HEK293T (cell line): ENCODE data around the gene RBBP4.

Source experiments
- ARNT ChIP-seq: fragments of 450-650 bp; IDR thresholded peaks from 2 replicates; pipeline ENCODE4 v1.6.1; 2017; ENCODE audit warnings: mild to moderate bottlenecking
- BHLHE40 ChIP-seq: fragments of 450-650 bp; IDR thresholded peaks from 2 replicates; pipeline ENCODE4 v1.6.1; 2016; ENCODE audit warnings: mild to moderate bottlenecking, moderate library complexity, borderline replicate concordance
- CTBP1 ChIP-seq: fragments of 450-650 bp; IDR thresholded peaks from 2 replicates; pipeline ENCODE4 v1.6.1; 2016; ENCODE audit warnings: borderline replicate concordance
- ELF4 ChIP-seq: fragments of 450-650 bp; IDR thresholded peaks from 2 replicates; pipeline ENCODE4 v1.6.1; 2017; ENCODE audit warnings: antibody characterized with exemption
- FOXA1 ChIP-seq: fragments of 450-650 bp; IDR thresholded peaks from 2 replicates; pipeline ENCODE4 v1.6.1; 2016; ENCODE audit warnings: mild to moderate bottlenecking
- FOXK2 ChIP-seq: fragments of 450-650 bp; IDR thresholded peaks from 2 replicates; pipeline ENCODE4 v1.6.1; 2016; ENCODE audit warnings: mild to moderate bottlenecking
- FOXM1 ChIP-seq: fragments of 450-650 bp; IDR thresholded peaks from 2 replicates; pipeline ENCODE4 v1.6.1; 2017; ENCODE audit warnings: mild to moderate bottlenecking, borderline replicate concordance
- HDGF ChIP-seq: fragments of 450-650 bp; IDR thresholded peaks from 2 replicates; pipeline ENCODE4 v1.6.1; 2017; ENCODE audit warnings: antibody characterized with exemption, borderline replicate concordance
- L3MBTL2 ChIP-seq: fragments of 450-650 bp; conservative IDR thresholded peaks from 2 replicates; pipeline ENCODE4 v1.6.1; 2016; ENCODE audit warnings: mild to moderate bottlenecking
- SP1 ChIP-seq: fragments of 450-650 bp; IDR thresholded peaks from 2 replicates; pipeline ENCODE4 v1.6.1; 2017
- SUZ12 ChIP-seq: fragments of 450-650 bp; IDR thresholded peaks from 2 replicates; pipeline ENCODE4 v1.6.1; 2016; ENCODE audit warnings: mild to moderate bottlenecking
- ZNF384 ChIP-seq: fragments of 450-650 bp; IDR thresholded peaks from 2 replicates; pipeline ENCODE4 v1.6.1; 2016
- TF ChIP-seq, protein P1 (sequence below): fragments of 450-650 bp; IDR thresholded peaks from 2 replicates; pipeline ENCODE4 v1.6.1; 2016

DNA sequence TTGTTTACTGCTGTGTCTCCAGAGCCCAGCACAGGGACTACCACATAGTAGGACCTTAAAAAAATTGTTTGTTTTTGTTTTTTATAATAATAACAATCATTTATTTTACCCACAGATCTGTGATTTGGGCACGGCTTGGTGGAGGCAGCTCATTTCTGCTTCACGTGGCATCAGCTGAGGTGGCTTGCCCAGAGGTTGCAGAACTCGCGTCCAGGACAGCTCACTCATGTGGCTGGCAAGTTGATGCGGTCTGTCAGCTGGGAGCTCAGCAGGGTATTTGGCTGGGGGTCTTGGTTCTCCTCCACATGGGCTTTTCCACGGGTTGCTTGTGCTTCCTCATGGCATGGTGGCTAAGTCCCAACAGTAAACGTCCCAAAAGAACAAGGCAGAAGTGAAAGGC lies 54.5 kb downstream of the RBBP4 start:
- no peak for TF ChIP-seq ELF4
- no peak for TF ChIP-seq L3MBTL2
- TF ChIP-seq CTBP1, result no peak
- TF ChIP-seq SP1, result no peak
- TF ChIP-seq, protein P1, sequence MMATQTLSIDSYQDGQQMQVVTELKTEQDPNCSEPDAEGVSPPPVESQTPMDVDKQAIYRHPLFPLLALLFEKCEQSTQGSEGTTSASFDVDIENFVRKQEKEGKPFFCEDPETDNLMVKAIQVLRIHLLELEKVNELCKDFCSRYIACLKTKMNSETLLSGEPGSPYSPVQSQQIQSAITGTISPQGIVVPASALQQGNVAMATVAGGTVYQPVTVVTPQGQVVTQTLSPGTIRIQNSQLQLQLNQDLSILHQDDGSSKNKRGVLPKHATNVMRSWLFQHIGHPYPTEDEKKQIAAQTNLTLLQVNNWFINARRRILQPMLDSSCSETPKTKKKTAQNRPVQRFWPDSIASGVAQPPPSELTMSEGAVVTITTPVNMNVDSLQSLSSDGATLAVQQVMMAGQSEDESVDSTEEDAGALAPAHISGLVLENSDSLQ, result no peak
- no peak for TF ChIP-seq FOXM1
- no peak for TF ChIP-seq FOXA1
- no peak for TF ChIP-seq SUZ12
- no peak for TF ChIP-seq BHLHE40
- no peak for TF ChIP-seq HDGF
- no peak for TF ChIP-seq ZNF384
- no peak for TF ChIP-seq ARNT
- TF ChIP-seq FOXK2, result no peak
